Fibroblast of villous mesenchyme (primary cell): ENCODE results near the gene KLK11. TPM values are rescaled to one million over a fixed set of nuclear protein-coding genes. Genes with fewer than 3 reads are reported as not detected.

ENCODE experiments used
- DNase-seq: peaks from one replicate; pipeline ENCODE4 v3.0.0-alpha.2; 2010; ENCODE audit warnings: low read depth
- H3K4me3 ChIP-seq: 2 replicates; pipeline ENCODE4 v1.5.1; 2011; ENCODE audit warnings: low read depth, mild to moderate bottlenecking, low read length
- CTCF ChIP-seq: IDR thresholded peaks from 2 replicates; pipeline ENCODE4 v1.5.1; 2012; ENCODE audit warnings: low read depth, mild to moderate bottlenecking, low read length; ENCODE audit not compliant: insufficient read depth
- total RNA-seq: library from RNA; depleted of rRNA; stranded (reverse); fragments of >200 nt; gene quantifications from 2 replicates; pipeline ENCODE4 v1.2.3, GENCODE V29; 2012

KLK11 gene
- total RNA-seq: not detected in 2 replicates

- DNase-seq: no peak
- TF ChIP-seq CTCF: no peak
- H3K4me3 ChIP-seq: no peak within 1 kb of the TSS
Measured at GRCh38 chr19:51026554-51026831, at the start of gene KLK11. KLK11 (minus strand) TSS chr19:51026616; CDS start chr19:51025631, 985 bp downstream.

DNA sequence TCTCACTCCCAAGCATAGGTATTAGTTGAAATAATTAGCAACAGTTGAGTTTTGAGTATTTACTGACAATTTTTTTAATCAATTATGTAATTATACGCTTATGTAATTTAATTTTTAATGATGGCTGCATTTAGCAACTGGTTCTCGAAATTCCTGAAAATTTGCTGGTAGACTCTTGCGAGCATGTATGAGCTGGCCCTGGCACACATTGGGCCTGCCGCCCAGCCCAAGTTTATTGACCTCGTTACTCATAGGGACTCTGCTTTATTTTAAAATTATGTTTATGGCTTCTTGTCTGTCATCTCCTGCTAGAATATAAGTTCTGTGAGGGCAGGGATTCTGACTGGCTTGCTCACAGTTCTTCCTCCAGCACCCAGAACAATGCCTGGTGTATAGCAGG, 49.6 kb upstream of the KLK11 start:
- no peak for DNase-seq
- no peak overlapping the region for H3K4me3 ChIP-seq
- no peak for TF ChIP-seq CTCF

GRCh38 chr19:51071095-51071405, 44.6 kb upstream of the KLK11 start:
- DNase-seq: no peak
- no peak for TF ChIP-seq CTCF
- H3K4me3 ChIP-seq: no peak overlapping the region

GRCh38 chr19:51070334-51071094, 44.1 kb upstream of the KLK11 start:
- no peak for DNase-seq
- H3K4me3 ChIP-seq: no peak overlapping the region
- no peak for TF ChIP-seq CTCF

DNA sequence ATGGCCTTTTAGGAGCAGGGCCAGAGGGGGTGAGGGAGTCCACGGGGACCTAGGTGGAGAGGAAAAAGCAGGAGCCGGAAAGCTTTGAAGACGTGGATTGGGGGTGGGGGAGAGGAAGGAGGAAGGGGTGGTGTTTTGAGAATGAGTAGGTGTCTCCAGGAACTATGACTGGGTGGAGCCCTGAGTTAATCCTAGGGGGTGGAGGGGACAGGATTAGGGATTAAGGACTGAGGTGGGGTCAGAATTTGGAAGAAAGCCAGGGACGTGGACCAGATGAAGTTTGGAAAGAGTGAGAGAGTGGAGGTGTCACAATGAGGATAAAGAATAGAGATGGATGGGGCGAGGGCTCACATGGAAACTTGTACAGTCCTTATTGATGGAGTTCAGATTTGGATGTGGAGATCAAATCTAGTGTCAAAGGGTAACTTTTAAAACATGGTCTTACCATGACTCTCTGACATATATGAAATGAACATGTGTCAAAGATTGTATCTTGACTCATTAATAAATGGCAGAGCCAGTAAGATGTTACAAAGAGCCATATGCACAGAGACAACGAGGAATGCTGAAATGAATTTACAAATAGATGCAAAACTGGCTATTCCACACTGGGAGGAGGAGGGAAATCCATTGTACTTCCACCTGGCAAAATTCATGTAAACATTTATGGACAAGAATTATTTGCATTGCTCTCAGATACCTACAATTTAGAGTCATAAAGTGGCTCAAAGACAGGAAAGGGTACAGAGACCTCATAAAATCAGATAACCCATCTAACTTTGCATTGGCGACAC, 40.2 kb upstream of the KLK11 start:
- H3K4me3 ChIP-seq: no peak overlapping the region
- no peak for TF ChIP-seq CTCF
- no peak for DNase-seq

DNA sequence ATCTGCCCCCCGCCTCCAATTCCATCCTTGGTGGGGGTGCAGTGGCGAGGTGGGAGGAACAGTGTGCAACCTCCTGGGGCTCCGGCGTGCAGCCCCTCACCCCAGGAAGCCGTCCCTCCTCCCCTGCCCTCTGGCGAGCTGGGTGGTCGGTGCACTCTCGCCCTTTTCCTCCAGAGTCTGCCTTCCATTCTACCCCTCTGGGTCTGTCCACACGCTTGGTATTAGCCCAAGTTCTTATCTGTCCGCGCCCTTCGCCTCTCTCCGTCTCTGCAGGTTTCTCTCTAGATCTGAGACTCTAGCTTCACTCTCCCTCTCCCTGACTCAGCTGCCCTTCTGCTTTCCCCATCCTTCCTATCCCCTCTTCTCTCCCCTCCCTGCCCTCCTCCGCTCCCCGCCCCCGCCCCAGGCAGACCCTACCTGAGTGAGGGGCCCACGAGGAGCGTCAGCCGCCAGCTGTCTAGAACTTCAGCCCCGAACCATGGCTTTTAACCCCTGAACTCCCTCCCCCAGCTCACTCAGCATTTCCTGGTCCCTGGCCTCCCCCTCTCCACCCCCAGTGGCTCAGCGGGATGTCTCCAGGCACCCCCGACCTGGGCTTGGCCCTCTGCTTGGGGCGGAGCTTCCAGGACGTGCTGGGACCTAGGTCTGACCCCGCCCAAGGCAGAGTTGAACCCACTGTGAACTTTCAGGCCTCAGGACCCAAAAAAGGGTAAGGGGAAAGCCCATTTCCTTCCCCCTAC, 39.0 kb upstream of the KLK11 start:
- DNase-seq: no peak
- no peak for TF ChIP-seq CTCF
- H3K4me3 ChIP-seq: no peak overlapping the region
